ENCODE measurements around the gene XKR3. TPM values are rescaled to one million over a fixed set of nuclear protein-coding genes. Genes with fewer than 3 reads are reported as not detected.
"Not testable (repeated sequence)": the region's sequence is repeated elsewhere in the genome, so short reads cannot be mapped to it uniquely, and the experiment has no call there.

XKR3 gene
- total RNA-seq, 2 donors from 2014 or later = 0.14 TPM; not detected in 1

GRCh38 chr22:16781074-16781763 lies 44.0 kb downstream of the XKR3 start:
- DNase-seq (ENCODE audit: low spot score in 2 of 2) (no peak), ATAC-seq (no peak)
- Mint-ChIP-seq H3K36me3 (no peaks in the 10 kb centered on the region), H3K9me3 (no peaks in the 10 kb centered on the region), H3K27ac (no peak overlapping the region)

- DNase-seq (ENCODE audit: low spot score in 2 of 2) (no peak), ATAC-seq (no peak)
- Mint-ChIP-seq H3K36me3 (no peaks in the 10 kb centered on the region), H3K9me3 (peaks cover 0 to 5% of the 10 kb centered on the region in 2 donors), H3K27ac (no peak overlapping the region)
Observed at GRCh38 chr22:16777284-16777924, 47.8 kb downstream of the XKR3 start.

GRCh38 chr22:16776080-16776479 lies 49.1 kb downstream of the XKR3 start:
- Mint-ChIP-seq H3K9me3 (peaks cover 0 to 5% of the 10 kb centered on the region in 2 donors), H3K27ac (no peak overlapping the region), H3K36me3 (no peaks in the 10 kb centered on the region)
- ATAC-seq = no peak
- DNase-seq (ENCODE audit: low spot score in 2 of 2) = no peak

GRCh38 chr22:16774911-16775500 lies 50.2 kb downstream of the XKR3 start:
- DNase-seq (ENCODE audit: low spot score in 2 of 2) = no peak
- Mint-ChIP-seq H3K9me3 (peaks cover 0 to 5% of the 10 kb centered on the region in 2 donors), H3K36me3 (no peaks in the 10 kb centered on the region), H3K27ac (peak overlapping the region in 1 of 2 donors; percentile 37)
- ATAC-seq = no peak

GRCh38 chr22:16771569-16771968 lies 53.6 kb downstream of the XKR3 start:
- H3K36me3 Mint-ChIP-seq; H3K27ac Mint-ChIP-seq; DNase-seq (ENCODE audit: low spot score in 2 of 2); ATAC-seq: not testable (repeated sequence)
- peaks cover 11 to 12% of the 10 kb centered on the region in 2 donors for H3K9me3 Mint-ChIP-seq

GRCh38 chr22:16767927-16768326 lies 57.3 kb downstream of the XKR3 start:
- not testable (repeated sequence) for ATAC-seq; H3K27ac Mint-ChIP-seq; DNase-seq (ENCODE audit: low spot score in 2 of 2)
- H3K9me3 Mint-ChIP-seq = peaks cover 12 to 17% of the 10 kb centered on the region in 2 donors
- peaks cover 11% of the 10 kb centered on the region in 2 donors for H3K36me3 Mint-ChIP-seq

GRCh38 chr22:16762224-16762623 lies 63.0 kb downstream of the XKR3 start:
- not testable (repeated sequence) for H3K36me3 Mint-ChIP-seq; DNase-seq (ENCODE audit: low spot score in 2 of 2); ATAC-seq; H3K27ac Mint-ChIP-seq
- H3K9me3 Mint-ChIP-seq = peaks cover 8 to 11% of the 10 kb centered on the region in 2 donors

- H3K27ac Mint-ChIP-seq; H3K9me3 Mint-ChIP-seq; DNase-seq (ENCODE audit: low spot score in 2 of 2); ATAC-seq; H3K36me3 Mint-ChIP-seq: not testable (repeated sequence)
Observed at GRCh38 chr22:16760416-16760815, 64.8 kb downstream of the XKR3 start.

GRCh38 chr22:16749282-16749681 lies 75.9 kb downstream of the XKR3 start:
- not testable (repeated sequence) for H3K9me3 Mint-ChIP-seq; ATAC-seq; H3K27ac Mint-ChIP-seq; H3K36me3 Mint-ChIP-seq; DNase-seq (ENCODE audit: low spot score in 2 of 2)

- ATAC-seq; H3K27ac Mint-ChIP-seq; DNase-seq (ENCODE audit: low spot score in 2 of 2); H3K9me3 Mint-ChIP-seq; H3K36me3 Mint-ChIP-seq: not testable (repeated sequence)
Observed at GRCh38 chr22:16748160-16748929, 76.9 kb downstream of the XKR3 start.

GRCh38 chr22:16747266-16748159 lies 77.7 kb downstream of the XKR3 start:
- DNase-seq (ENCODE audit: low spot score in 2 of 2); ATAC-seq; H3K9me3 Mint-ChIP-seq; H3K36me3 Mint-ChIP-seq: not testable (repeated sequence)
- peak overlapping the region in 1 of 2 donors; percentile 44 for H3K27ac Mint-ChIP-seq

- H3K9me3 Mint-ChIP-seq; ATAC-seq; DNase-seq (ENCODE audit: low spot score in 2 of 2); H3K36me3 Mint-ChIP-seq; H3K27ac Mint-ChIP-seq: not testable (repeated sequence)
Observed at GRCh38 chr22:16734271-16734670, 90.9 kb downstream of the XKR3 start.

Other genes with a start within 250 kb of the XKR3 start
- not detected for gene CCT8L2, start 232.6 kb downstream of the XKR3 start, total RNA-seq
- not detected for gene GAB4, start 182.8 kb upstream of the XKR3 start, total RNA-seq

Measured in activated naive CD4-positive, alpha-beta T cell treated with anti-CD3 and anti-CD28 coated beads, Interleukin-2, amount 50 U/mL, for 72 hours (primary cell).